ENCODE measurements around the gene NMNAT3. TPM values are rescaled to one million over a fixed set of nuclear protein-coding genes. Genes with fewer than 3 reads are reported as not detected.

Gene NMNAT3
- total and polyA plus RNA-seq, 7 experiments from 2014 or later = 0.56 to 7.7 (median 5.6) TPM

- Histone ChIP-seq H3K27me3 (ENCODE audit: control insufficient read depth in 2 of 2, insufficient read depth in 2 of 2, low read length in 2 of 2) (no peaks in the 10 kb centered on the region), H3K27ac (ENCODE audit: low read depth, low read length) (no peak overlapping the region), H3K9me3 (ENCODE audit: control insufficient read depth in 2 of 3, low read length in 3 of 3) (no peaks in the 10 kb centered on the region), H3K36me3 (ENCODE audit: control insufficient read depth in 2 of 3, insufficient read depth in 3 of 3, low read length in 3 of 3) (no peaks in the 10 kb centered on the region), H3K4me1 (ENCODE audit: control insufficient read depth in 2 of 2, insufficient read depth in 2 of 2, low read length in 2 of 2) (no peaks in the 10 kb centered on the region), H3K4me3 (ENCODE audit: low read length) (no peak overlapping the region)
- H3K27ac Mint-ChIP-seq = no peak overlapping the region
- peaks cover 0 to 7% (median 4%) of the 10 kb centered on the region in 11 donors for H3K9me3 Mint-ChIP-seq
- intact Hi-C loops (cut with micrococcal nuclease) = no loop called here
- peak; percentile 27 for ATAC-seq
- no peak overlapping the region for H3K4me3 Mint-ChIP-seq
- ChIA-PET POLR2A (no interaction called here), CTCF (no interaction called here)
- peaks cover 0 to 14% (median 0%) of the 10 kb centered on the region in 5 donors for H3K36me3 Mint-ChIP-seq
- DNase-seq = no peak
- H3K4me1 Mint-ChIP-seq = no peaks in the 10 kb centered on the region
- H3K27me3 Mint-ChIP-seq = no peaks in the 10 kb centered on the region
These were observed 113.4 kb downstream of the NMNAT3 start for GRCh38 chr3:139564294-139564861.

GRCh38 chr3:139561959-139562676 is 115.7 kb downstream of the NMNAT3 start:
- no peak overlapping the region for H3K27ac Mint-ChIP-seq
- ATAC-seq (no peak), DNase-seq (no peak)
- H3K4me3 Mint-ChIP-seq = no peak overlapping the region
- H3K27me3 ChIP-seq (ENCODE audit: control insufficient read depth in 2 of 2, insufficient read depth in 2 of 2, low read length in 2 of 2) = no peaks in the 10 kb centered on the region
- peaks cover 0 to 14% (median 0%) of the 10 kb centered on the region in 5 donors for H3K36me3 Mint-ChIP-seq
- no peaks in the 10 kb centered on the region for H3K4me1 ChIP-seq (ENCODE audit: control insufficient read depth in 2 of 2, insufficient read depth in 2 of 2, low read length in 2 of 2)
- H3K9me3 Mint-ChIP-seq = no peaks in the 10 kb centered on the region
- no peaks in the 10 kb centered on the region for H3K36me3 ChIP-seq (ENCODE audit: control insufficient read depth in 2 of 3, insufficient read depth in 3 of 3, low read length in 3 of 3)
- H3K9me3 ChIP-seq (ENCODE audit: control insufficient read depth in 2 of 3, low read length in 3 of 3) = no peaks in the 10 kb centered on the region
- no peaks in the 10 kb centered on the region for H3K4me1 Mint-ChIP-seq
- ChIA-PET POLR2A (no interaction called here), CTCF (no interaction called here)
- H3K27ac ChIP-seq (ENCODE audit: low read depth, low read length) = no peak overlapping the region
- intact Hi-C loops (cut with micrococcal nuclease) = no loop called here
- no peak overlapping the region for H3K4me3 ChIP-seq (ENCODE audit: low read length)
- H3K27me3 Mint-ChIP-seq = no peaks in the 10 kb centered on the region

GRCh38 chr3:139561255-139561817 is 116.4 kb downstream of the NMNAT3 start:
- H3K9me3 ChIP-seq (ENCODE audit: control insufficient read depth in 2 of 3, low read length in 3 of 3) = no peaks in the 10 kb centered on the region
- H3K4me3 ChIP-seq (ENCODE audit: low read length) = no peak overlapping the region
- ChIA-PET CTCF (no interaction called here), POLR2A (no interaction called here)
- H3K36me3 Mint-ChIP-seq = peaks cover 0 to 14% (median 0%) of the 10 kb centered on the region in 5 donors
- no peaks in the 10 kb centered on the region for H3K4me1 ChIP-seq (ENCODE audit: control insufficient read depth in 2 of 2, insufficient read depth in 2 of 2, low read length in 2 of 2)
- no peak overlapping the region for H3K27ac ChIP-seq (ENCODE audit: low read depth, low read length)
- H3K27me3 Mint-ChIP-seq = no peaks in the 10 kb centered on the region
- H3K27ac Mint-ChIP-seq = no peak overlapping the region
- H3K4me1 Mint-ChIP-seq = no peaks in the 10 kb centered on the region
- no peaks in the 10 kb centered on the region for H3K27me3 ChIP-seq (ENCODE audit: control insufficient read depth in 2 of 2, insufficient read depth in 2 of 2, low read length in 2 of 2)
- H3K4me3 Mint-ChIP-seq = no peak overlapping the region
- intact Hi-C loops (cut with micrococcal nuclease) = no loop called here
- DNase-seq = no peak
- no peak for ATAC-seq
- no peaks in the 10 kb centered on the region for H3K9me3 Mint-ChIP-seq
- H3K36me3 ChIP-seq (ENCODE audit: control insufficient read depth in 2 of 3, insufficient read depth in 3 of 3, low read length in 3 of 3) = no peaks in the 10 kb centered on the region

GRCh38 chr3:139560411-139560810 is 117.4 kb downstream of the NMNAT3 start:
- ChIA-PET POLR2A (no interaction called here), CTCF (no interaction called here)
- DNase-seq = no peak
- Histone ChIP-seq H3K4me3 (ENCODE audit: low read length) (no peak overlapping the region), H3K27me3 (ENCODE audit: control insufficient read depth in 2 of 2, insufficient read depth in 2 of 2, low read length in 2 of 2) (no peaks in the 10 kb centered on the region), H3K36me3 (ENCODE audit: control insufficient read depth in 2 of 3, insufficient read depth in 3 of 3, low read length in 3 of 3) (no peaks in the 10 kb centered on the region), H3K9me3 (ENCODE audit: control insufficient read depth in 2 of 3, low read length in 3 of 3) (no peaks in the 10 kb centered on the region), H3K4me1 (ENCODE audit: control insufficient read depth in 2 of 2, insufficient read depth in 2 of 2, low read length in 2 of 2) (no peaks in the 10 kb centered on the region), H3K27ac (ENCODE audit: low read depth, low read length) (no peak overlapping the region)
- Mint-ChIP-seq H3K4me3 (no peak overlapping the region), H3K27me3 (no peaks in the 10 kb centered on the region), H3K4me1 (no peaks in the 10 kb centered on the region), H3K36me3 (peaks cover 0 to 14% (median 0%) of the 10 kb centered on the region in 5 donors), H3K27ac (no peak overlapping the region), H3K9me3 (no peaks in the 10 kb centered on the region)
- intact Hi-C loops (cut with micrococcal nuclease) = no loop called here
- no peak for ATAC-seq

- Histone ChIP-seq H3K9me3 (ENCODE audit: control insufficient read depth in 2 of 3, low read length in 3 of 3) (no peaks in the 10 kb centered on the region), H3K27me3 (ENCODE audit: control insufficient read depth in 2 of 2, insufficient read depth in 2 of 2, low read length in 2 of 2) (no peaks in the 10 kb centered on the region), H3K36me3 (ENCODE audit: control insufficient read depth in 2 of 3, insufficient read depth in 3 of 3, low read length in 3 of 3) (no peaks in the 10 kb centered on the region), H3K27ac (ENCODE audit: low read depth, low read length) (no peak overlapping the region), H3K4me1 (ENCODE audit: control insufficient read depth in 2 of 2, insufficient read depth in 2 of 2, low read length in 2 of 2) (no peaks in the 10 kb centered on the region), H3K4me3 (ENCODE audit: low read length) (no peak overlapping the region)
- Mint-ChIP-seq H3K9me3 (no peaks in the 10 kb centered on the region), H3K27me3 (peaks cover 0 to 1% (median 0%) of the 10 kb centered on the region in 5 donors), H3K4me3 (no peak overlapping the region), H3K36me3 (peaks cover 0 to 14% (median 0%) of the 10 kb centered on the region in 5 donors), H3K4me1 (no peaks in the 10 kb centered on the region), H3K27ac (no peak overlapping the region)
- no peak for DNase-seq
- intact Hi-C loops (cut with micrococcal nuclease) = no loop called here
- no peak for ATAC-seq
- ChIA-PET CTCF (no interaction called here), POLR2A (no interaction called here)
These were observed 118.2 kb downstream of the NMNAT3 start for GRCh38 chr3:139559541-139559940.

- Mint-ChIP-seq H3K9me3 (no peaks in the 10 kb centered on the region), H3K4me1 (peaks cover 0 to under 1% (median 0%) of the 10 kb centered on the region in 7 donors), H3K36me3 (peaks cover 0 to 14% (median 0%) of the 10 kb centered on the region in 5 donors), H3K27ac (no peak overlapping the region), H3K4me3 (no peak overlapping the region), H3K27me3 (peaks cover 0 to 6% (median 0%) of the 10 kb centered on the region in 5 donors)
- H3K4me3 ChIP-seq (ENCODE audit: low read length) = no peak overlapping the region
- intact Hi-C loops (cut with micrococcal nuclease) = no loop called here
- ChIA-PET CTCF (no interaction called here), POLR2A (no interaction called here)
- ATAC-seq = no peak
- no peak overlapping the region for H3K27ac ChIP-seq (ENCODE audit: low read depth, low read length)
- H3K36me3 ChIP-seq (ENCODE audit: control insufficient read depth in 2 of 3, insufficient read depth in 3 of 3, low read length in 3 of 3) = no peaks in the 10 kb centered on the region
- no peaks in the 10 kb centered on the region for H3K9me3 ChIP-seq (ENCODE audit: control insufficient read depth in 2 of 3, low read length in 3 of 3)
- no peaks in the 10 kb centered on the region for H3K4me1 ChIP-seq (ENCODE audit: control insufficient read depth in 2 of 2, insufficient read depth in 2 of 2, low read length in 2 of 2)
- no peaks in the 10 kb centered on the region for H3K27me3 ChIP-seq (ENCODE audit: control insufficient read depth in 2 of 2, insufficient read depth in 2 of 2, low read length in 2 of 2)
- no peak for DNase-seq
These were observed 119.2 kb downstream of the NMNAT3 start for GRCh38 chr3:139558351-139559266.
